Uterus (tissue), 2 donors: ENCODE data around the gene P2RY8.

Experiments
- CTCF ChIP-seq, 4 experiments: fragments of 200-600 bp in 2 of 4; fragments of 450-650 bp in 2 of 4; sonication (generic) in 2 of 4; IDR thresholded peaks; one replicate each; pipeline ENCODE4 v1.5.1; 2016 to 2019; ENCODE audit warnings: antibody characterized with exemption in 4 of 4, mild to moderate bottlenecking in 2 of 4, moderate library complexity in 1 of 4
- POLR2A ChIP-seq, 2 donors: fragments of 450-650 bp; IDR thresholded peaks; one replicate each; pipeline ENCODE4 v1.6.1; 2016; ENCODE audit warnings: antibody characterized with exemption in 2 of 2, mild to moderate bottlenecking in 1 of 2, moderate library complexity in 1 of 2

- TF ChIP-seq POLR2A (IDR thresholded peaks at IDR 0.05), result no peak
- no peak for TF ChIP-seq CTCF (IDR thresholded peaks at IDR 0.05)
Observed at GRCh38 chrX:1502853-1503252, 34.1 kb downstream of the P2RY8 start.
